GM18507 (cell line): ENCODE measurements around the gene APLN.

ENCODE experiments used
- DNase-seq: peaks from one replicate; pipeline ENCODE4 v3.0.0; 2011; ENCODE audit warnings: low read depth; ENCODE audit not compliant: insufficient read length; ENCODE audit errors: extremely low spot score
- FAIRE-seq: peaks from 2 replicates; lab custom pipeline; 2011; peaks lifted over from hg19 to GRCh38; lab: Jason Lieb, UNC

Gene APLN

DNA sequence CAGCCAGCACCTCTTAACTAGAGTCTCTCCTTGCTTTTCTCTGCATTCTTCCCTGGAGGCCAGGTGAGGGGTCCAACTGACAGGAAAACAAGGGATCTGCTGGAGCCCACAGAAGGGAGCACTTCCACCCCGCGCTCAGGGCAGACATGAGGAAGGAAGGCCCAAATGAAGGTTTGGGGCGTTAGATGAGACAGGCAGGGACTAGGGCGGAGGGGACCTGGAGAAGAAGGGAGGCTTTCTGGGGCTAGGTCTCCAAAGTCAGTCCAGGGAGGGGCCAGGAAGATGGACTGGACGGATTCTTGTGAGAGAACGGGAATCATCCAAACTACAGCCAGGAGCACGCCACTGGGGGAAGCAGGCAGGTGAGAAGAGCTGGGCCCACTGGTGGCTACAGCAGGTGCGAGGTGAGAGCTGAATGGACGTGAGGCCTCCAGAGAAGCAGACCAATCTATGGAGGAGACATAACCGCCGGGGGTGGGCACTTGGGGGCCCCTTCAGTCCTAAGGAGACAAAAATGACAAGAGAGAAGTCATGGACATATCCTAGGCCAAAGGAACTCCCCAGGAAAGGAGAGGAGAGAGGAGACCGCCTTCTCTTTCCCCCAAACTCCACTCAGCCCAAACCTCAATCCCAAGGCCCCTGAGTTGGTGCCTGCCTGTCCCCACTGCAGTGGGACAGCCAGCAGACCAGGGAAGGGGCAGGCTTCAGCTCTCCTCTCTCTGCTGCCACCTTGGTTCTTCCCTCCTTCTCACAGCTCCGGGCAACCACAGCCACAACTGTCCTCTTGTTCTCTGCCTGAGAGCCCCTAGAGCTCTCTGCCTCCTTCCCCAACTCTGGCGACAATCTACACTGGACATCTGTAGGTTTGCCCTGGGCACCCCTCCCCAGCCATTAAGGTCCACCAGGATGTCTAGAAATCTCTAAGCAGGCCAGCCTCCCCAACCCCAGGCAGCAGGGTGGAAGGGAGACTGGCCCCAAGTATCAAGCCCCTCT lies 7.0 kb downstream of the APLN start:
- no peak for DNase-seq
- no peak for FAIRE-seq

DNA sequence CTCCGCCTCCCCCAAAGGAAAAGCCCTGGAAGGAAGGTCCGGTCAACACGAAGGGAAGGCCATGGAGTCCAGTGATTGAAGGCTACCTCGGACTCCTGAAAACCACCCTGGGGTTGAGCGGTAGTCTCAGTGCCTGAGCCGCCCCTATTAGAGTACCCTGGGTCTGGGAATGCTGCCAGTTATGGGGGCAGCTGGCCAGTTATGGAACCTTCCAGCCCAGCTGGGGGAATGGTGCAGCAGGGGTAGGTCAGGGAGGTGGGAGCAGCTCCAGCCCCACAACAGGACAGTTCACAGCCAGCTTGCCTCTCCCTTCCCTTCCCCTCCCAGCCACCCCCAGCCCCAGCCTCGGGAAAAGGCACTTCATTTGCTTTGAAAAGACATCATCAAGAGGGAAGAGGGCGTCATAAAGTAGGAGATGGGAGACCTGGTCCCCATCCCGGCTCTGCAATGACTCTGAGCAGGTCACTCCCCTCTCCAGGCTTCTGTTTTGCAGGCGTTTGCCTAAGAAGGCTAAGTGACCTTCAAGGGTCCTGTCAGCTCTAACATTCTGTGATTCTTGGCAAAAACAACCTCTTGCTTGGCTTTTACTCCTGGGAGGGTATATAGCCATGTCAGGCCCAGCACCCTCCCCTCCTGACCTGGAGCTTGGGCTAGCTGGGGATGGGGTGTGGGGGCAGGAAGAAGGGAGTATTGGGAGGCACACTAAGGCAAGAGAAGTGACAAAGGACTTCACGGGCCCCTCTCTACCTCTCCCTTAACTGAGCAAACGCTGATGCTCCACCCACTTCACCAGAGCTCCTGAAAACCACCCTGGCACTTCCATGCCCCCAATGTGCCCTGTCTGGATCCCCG lies 8.0 kb downstream of the APLN start:
- FAIRE-seq (no peak), DNase-seq (no peak)

GRCh38 chrX:129642641-129643040 lies 12.1 kb downstream of the APLN start:
- DNase-seq (no peak), FAIRE-seq (no peak)

DNA sequence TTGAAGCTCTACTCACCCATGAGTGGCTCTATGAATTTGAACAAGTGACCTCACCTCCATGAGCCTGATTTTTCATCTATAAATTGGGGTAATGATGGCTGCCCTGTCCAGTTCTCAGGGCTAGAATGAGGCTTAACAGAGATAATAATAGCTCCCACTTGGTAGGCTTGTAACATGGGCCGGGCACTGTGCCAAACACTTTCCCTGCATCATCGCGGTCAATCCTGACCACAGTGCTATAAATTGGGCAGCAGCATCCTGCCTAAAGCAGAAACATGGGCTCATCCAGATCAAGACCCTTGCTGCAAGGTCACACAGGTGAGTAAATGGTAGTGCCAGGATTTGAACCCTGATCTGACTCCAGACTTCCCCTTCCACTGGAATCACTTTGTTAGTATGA lies 12.8 kb downstream of the APLN start:
- no peak for FAIRE-seq
- DNase-seq: no peak

DNA sequence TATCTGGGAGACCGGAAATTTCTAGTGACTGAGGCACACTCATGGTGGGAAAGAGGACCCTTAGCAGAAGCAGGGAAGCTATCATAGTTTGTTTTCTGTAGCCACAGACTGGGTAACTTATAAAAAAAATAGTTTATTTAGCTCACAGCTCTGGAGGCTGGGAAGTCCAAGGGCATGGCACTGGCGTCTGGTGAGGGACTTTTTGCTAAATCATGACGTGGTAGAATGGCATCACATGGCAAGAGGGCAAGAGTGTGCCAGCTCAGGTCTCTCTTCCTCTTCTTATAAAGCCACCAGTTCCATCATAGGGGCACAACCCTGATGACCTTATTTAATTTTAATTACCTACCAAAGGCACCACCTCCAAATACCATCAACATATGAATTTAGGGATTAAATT lies 13.3 kb downstream of the APLN start:
- no peak for DNase-seq
- FAIRE-seq: no peak

GRCh38 chrX:129640737-129641136 lies 14.0 kb downstream of the APLN start:
- DNase-seq (no peak), FAIRE-seq (no peak)

- DNase-seq: no peak
- no peak for FAIRE-seq
Observed at GRCh38 chrX:129638917-129639316, 15.8 kb downstream of the APLN start.

- FAIRE-seq: peak; percentile 95
- peak; percentile 46 for DNase-seq
Observed at GRCh38 chrX:129637217-129638109, 17.3 kb downstream of the APLN start.

- DNase-seq (no peak), FAIRE-seq (no peak)
Observed at GRCh38 chrX:129636175-129636681, 18.5 kb downstream of the APLN start.

- no peak for FAIRE-seq
- DNase-seq: no peak
Observed at GRCh38 chrX:129634541-129634940, 20.2 kb downstream of the APLN start.

DNA sequence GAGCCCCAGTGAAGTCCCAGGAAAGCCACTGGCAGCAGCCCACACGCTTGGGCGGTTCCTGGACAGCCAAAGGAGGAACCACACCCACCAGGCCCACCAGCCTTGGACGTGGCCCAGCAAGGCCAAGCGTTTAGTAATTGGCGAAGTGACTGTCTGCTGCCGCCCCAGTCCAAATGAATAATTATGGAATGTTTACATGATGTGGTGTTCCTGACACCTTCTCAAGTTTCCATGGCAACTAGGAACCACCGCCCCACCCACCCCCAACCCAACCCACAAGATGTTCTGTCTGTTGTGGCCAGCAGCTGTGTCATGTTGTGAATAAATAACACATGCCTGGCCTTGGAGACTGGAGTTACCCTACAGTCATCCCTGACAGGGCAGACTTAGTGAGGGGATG lies 22.3 kb downstream of the APLN start:
- DNase-seq (no peak), FAIRE-seq (no peak)

DNA sequence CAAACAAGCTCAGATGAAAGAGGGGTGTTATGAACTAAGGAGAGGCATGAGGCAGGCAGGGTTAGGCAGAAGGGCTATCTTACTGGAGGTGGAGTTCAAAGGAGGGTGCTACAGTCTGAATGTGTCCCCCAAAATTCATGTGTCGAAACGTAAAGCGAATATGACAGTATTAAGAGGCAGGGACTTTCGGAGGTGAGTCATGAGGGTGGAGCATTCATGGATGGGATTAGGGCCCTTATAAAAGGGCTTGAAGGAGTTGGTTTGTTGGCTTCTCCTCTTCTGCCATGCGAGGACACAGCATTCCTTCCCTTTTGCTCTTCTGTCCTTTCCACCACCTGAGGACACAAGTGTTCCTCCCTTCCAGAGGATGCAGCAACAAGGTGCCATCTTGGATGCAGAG lies 22.9 kb downstream of the APLN start:
- DNase-seq (no peak), FAIRE-seq (no peak)

GRCh38 chrX:129629837-129630236 lies 24.9 kb downstream of the APLN start:
- FAIRE-seq (no peak), DNase-seq (no peak)

GRCh38 chrX:129626026-129626425 lies 28.7 kb downstream of the APLN start:
- DNase-seq (no peak), FAIRE-seq (peak; percentile 24)

DNA sequence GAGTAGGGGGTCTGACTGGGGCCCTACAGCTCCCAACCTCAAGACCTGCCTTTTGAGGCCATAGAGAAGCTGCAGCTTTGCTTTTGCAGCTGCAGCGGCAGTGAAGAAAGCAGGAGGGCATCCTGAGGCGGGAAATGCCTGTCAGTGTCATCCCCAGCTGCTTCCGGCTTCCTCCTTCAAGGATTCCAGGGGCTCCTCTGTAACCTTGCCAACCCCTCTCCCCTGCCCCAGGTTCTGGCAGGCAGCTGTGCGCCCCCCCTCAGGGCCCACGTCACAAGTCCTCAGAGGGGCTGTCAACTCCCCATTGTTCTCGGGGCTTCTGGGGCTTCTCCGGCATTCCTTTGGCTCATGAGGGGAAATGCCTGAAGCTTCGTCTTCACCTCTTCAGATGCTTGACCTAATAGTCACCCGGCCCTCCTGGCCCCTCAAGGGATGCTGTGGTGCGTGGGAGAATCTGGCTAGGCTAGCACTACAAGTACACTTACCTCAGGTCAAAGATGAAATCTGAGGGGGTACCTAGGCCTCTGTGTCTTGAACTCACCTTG lies 31.9 kb downstream of the APLN start:
- DNase-seq: no peak
- no peak for FAIRE-seq

DNA sequence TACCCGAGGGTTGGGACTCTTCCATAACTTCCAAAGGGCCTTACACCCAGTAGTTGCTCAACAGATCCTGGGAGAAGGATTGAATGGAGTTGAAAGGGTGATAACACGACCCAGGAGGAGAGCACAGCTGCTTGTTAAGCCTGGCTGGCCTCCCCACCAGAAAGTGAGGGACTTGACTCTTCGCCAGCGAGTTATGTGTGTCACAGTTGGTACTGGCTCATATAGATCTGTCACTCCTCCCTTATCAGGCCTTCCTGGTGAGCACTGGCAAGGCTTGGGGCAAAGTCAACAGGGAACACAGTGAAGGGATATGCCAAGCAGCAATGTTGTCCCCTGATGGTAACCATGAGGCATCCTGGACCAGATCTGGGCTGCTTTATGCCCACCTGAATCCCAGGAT lies 35.8 kb downstream of the APLN start:
- FAIRE-seq: no peak

GRCh38 chrX:129617420-129617819 lies 37.3 kb downstream of the APLN start:
- no peak for DNase-seq
- FAIRE-seq: no peak

More for the DNA sequence above, 35.8 kb downstream of the APLN start:
- DNase-seq: no peak

DNA sequence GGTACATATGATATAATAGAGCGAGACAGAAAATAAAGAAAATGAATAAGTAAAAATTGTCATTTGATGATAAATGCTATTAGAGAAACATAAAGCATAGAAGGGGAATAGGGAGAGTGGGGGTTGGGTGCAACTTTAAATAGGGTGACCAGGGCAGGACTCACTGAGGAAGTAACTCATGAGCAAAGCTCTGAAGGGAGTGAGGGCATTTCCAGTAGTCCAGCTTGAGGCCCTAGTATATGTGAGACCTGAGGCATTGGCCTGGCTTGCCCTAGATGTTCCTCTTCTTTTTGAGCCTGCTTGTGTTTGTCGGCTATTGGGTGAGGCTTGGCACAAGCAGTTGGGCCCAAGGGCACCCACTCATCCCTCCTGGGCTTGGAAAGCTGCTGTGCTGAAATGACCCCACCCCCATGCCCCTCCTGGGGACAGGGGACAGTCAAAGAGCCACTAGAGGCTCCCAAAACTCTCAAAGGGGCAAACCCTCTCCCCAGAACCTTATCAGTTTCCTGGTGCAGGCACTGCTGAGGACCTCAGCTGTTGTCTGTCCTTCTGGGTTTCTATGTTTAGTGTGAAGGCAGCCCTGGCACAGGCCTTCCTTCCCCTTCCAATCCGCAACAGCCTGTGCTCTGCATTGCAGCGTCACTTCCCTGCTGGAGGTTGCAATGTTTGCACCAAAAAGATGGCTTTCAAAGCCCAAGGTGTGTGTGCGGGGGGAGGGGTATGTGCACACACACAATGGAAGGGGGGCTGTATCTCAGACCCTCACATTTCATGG lies 40.1 kb downstream of the APLN start:
- FAIRE-seq: no peak

More for the DNA sequence above, 40.1 kb downstream of the APLN start:
- DNase-seq: no peak
